Left renal cortex interstitium (tissue), 4 donors: Measurements from ENCODE around the gene SVIL. TPM values are rescaled to one million over a fixed set of nuclear protein-coding genes. Genes with fewer than 3 reads are reported as not detected.

Experiments
- DNase-seq, 4 donors: peaks; one replicate each; pipeline ENCODE4 v3.0.0-alpha.2; 2013; ENCODE audit warnings: low read depth in 4 of 4, low spot score in 2 of 4, missing footprints in 1 of 4
- polyA plus RNA-seq, 4 donors: library from polyadenylated mRNA; unstranded; fragments of 120-200 nt; gene quantifications; one replicate each; pipeline ENCODE4 v1.2.1, GENCODE V29; 2013; ENCODE audit not compliant: insufficient read length in 4 of 4

Gene SVIL, protein sequence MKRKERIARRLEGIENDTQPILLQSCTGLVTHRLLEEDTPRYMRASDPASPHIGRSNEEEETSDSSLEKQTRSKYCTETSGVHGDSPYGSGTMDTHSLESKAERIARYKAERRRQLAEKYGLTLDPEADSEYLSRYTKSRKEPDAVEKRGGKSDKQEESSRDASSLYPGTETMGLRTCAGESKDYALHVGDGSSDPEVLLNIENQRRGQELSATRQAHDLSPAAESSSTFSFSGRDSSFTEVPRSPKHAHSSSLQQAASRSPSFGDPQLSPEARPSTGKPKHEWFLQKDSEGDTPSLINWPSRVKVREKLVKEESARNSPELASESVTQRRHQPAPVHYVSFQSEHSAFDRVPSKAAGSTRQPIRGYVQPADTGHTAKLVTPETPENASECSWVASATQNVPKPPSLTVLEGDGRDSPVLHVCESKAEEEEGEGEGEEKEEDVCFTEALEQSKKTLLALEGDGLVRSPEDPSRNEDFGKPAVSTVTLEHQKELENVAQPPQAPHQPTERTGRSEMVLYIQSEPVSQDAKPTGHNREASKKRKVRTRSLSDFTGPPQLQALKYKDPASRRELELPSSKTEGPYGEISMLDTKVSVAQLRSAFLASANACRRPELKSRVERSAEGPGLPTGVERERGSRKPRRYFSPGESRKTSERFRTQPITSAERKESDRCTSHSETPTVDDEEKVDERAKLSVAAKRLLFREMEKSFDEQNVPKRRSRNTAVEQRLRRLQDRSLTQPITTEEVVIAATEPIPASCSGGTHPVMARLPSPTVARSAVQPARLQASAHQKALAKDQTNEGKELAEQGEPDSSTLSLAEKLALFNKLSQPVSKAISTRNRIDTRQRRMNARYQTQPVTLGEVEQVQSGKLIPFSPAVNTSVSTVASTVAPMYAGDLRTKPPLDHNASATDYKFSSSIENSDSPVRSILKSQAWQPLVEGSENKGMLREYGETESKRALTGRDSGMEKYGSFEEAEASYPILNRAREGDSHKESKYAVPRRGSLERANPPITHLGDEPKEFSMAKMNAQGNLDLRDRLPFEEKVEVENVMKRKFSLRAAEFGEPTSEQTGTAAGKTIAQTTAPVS (N-terminal part only)
- 10 to 100 TPM; 38.6 to 42.5 (median 40.9) TPM for polyA plus RNA-seq

GRCh38 chr10:29634764-29635625, at the start of gene SVIL:
SVIL (minus strand) TSS chr10:29634971; CDS start chr10:29555058, 79,913 bp downstream.
- no peak for DNase-seq

GRCh38 chr10:29681676-29682448, 47.1 kb upstream of the SVIL start:
- DNase-seq, result no peak

DNA sequence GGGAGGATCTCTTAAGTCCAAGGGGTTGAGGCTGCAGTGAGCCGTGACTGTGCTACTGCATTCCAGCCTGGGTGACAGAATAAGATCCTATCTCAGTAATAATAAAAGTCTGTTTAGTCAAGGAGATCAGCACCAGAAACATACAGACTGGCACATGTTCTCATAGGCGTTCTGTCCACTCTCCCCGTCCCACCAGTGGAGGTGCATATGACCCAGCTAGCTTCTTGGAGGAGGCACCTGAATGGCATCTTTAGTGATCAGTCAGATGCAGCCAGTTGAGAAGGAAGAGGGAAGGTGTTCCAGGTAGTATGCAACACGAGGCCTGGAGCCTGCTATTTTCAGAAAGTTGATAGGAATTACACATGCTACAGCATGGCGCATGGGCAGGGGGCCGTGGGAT, 45.3 kb upstream of the SVIL start:
- no peak for DNase-seq

- no peak for DNase-seq
These were observed 42.0 kb upstream of the SVIL start for GRCh38 chr10:29676732-29677131.

DNA sequence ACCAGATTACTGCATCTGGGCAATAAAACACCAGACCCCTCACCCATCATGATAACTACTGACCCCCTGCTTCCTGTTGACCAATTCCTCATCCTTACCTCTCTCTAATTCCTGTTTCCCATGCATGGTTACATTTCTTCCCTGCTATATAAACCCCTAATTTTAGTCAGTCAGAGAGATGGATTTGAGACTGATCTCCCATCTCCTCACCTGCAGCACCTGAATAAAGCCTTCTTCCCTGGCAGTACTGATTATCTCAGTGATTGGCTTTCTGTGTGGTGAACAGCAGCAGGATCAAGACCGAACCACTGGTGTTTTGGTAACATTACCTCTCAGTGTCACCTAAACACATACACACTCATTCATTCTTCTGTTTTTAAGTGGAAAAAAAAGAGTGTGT, 41.2 kb upstream of the SVIL start:
- no peak for DNase-seq

DNA sequence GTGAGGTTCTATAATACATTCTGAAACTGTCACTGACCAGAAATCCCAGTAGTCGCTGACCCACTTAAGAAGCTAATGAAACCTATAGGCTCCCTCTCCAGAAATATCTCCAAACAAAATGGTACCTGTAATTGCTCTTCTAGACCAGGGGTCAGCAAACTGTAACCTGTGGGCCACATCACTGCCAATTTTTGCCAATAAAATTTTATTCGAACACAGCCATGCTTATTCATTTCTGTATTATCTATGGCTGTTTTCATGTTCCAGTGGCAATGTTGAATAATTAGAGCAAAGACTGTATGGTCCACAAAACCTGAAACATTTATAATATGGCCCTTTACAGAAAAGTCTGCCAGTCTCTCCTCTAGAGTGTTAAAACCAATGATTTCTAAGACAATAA, 37.2 kb upstream of the SVIL start:
- DNase-seq, result no peak

DNA sequence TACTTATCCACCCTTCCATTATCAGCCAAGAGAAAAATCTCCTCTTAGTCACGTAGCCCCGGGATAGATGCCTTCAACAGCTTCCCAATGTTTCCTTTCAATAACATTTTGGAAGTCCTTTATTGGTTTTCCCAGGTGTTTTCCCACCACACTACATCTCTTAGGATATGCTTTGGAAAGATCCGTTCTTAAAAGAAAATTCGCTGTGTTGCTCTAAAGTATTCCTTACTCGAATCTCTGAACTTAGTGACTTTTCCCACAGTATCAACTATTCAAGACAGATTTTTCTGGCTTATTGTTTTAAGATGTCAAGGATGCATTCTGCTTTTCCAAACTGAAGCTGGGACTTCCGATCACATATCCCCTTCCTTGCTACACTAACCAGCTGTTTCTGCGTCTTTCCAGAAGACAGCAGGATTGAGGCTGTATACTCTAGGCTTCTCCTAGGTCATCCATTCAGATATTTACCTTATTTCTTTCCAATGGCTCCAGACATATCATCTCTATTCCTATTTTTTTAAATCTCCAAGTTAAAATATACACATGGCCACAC, 36.5 kb upstream of the SVIL start:
- no peak for DNase-seq

DNA sequence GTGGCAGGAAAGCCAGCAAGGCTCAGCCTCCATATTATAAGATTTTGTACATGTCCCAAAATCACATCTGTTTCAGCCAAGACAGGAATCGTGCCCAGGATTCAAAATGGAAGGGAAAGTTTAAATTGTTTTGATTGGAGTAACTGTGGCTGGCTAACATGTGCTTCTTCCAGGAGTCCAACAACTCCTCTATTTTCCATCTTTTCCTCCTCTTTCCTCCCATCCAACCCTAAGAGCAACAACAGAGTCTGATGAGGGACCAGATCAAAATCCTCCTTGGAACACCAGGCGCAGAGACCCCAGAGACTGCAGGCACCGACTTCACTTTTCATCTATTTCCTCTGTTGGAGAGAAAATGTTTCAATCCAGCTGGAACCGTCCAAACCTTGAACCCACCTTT, 36.0 kb upstream of the SVIL start:
- no peak for DNase-seq

GRCh38 chr10:29669149-29669548, 34.4 kb upstream of the SVIL start:
- DNase-seq, result no peak

DNA sequence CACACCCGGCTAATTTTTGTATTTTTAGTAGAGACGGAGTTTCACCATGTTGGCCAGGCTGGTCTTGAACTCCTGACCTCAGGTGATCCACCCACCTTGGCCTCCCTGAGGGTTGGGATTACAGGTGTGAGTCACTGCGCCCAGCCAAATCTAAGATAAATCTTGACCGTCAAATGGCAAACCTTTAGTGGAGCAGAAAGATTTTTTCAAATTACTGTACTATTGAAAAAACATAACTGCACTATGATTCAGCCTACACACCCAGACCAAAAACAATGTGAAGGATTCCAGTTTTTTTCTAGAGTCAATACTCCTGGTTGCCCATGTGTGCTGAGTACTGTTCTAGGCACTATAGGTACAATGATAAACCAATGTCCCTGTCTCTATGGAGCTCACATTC, 33.9 kb upstream of the SVIL start:
- DNase-seq, result no peak

DNA sequence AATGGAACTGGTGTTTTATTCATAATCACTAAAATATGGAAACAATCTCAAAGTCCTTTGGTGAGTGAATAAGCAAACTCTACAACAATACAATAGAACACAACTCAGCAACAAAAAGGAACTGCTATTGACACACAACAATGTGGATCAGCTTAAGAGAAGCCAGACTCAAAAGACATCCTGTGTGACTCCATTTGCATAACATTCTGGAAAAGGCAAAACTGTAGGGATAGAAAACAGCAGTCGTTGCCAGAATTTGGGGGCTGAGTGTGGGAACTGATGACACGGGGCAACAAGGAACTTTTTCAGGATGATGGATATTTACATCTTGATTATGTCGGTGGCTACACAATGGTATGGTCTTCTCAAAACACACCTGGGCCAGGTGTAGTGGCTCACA, 32.4 kb upstream of the SVIL start:
- DNase-seq, result no peak

- DNase-seq, result no peak
These were observed 31.4 kb upstream of the SVIL start for GRCh38 chr10:29666201-29666600.

DNA sequence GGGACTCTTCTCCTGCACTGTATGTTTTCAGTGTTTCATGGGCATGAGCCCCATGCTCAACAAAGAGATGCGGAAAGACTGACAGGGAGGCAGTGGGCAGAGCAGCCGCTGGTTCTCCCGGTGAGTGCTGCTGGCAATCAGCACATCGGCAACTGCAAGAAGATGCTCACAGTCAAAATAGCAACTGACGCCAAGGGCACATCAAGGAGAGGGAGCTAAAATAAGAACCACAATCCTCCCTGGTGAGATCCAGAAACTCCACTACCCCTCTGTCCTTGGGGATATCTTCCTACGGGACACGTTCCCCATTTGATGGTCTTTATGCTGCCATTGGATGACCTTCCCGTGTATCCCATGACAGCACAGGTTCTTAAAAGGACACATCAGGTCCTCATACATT, 28.9 kb upstream of the SVIL start:
- no peak for DNase-seq

DNA sequence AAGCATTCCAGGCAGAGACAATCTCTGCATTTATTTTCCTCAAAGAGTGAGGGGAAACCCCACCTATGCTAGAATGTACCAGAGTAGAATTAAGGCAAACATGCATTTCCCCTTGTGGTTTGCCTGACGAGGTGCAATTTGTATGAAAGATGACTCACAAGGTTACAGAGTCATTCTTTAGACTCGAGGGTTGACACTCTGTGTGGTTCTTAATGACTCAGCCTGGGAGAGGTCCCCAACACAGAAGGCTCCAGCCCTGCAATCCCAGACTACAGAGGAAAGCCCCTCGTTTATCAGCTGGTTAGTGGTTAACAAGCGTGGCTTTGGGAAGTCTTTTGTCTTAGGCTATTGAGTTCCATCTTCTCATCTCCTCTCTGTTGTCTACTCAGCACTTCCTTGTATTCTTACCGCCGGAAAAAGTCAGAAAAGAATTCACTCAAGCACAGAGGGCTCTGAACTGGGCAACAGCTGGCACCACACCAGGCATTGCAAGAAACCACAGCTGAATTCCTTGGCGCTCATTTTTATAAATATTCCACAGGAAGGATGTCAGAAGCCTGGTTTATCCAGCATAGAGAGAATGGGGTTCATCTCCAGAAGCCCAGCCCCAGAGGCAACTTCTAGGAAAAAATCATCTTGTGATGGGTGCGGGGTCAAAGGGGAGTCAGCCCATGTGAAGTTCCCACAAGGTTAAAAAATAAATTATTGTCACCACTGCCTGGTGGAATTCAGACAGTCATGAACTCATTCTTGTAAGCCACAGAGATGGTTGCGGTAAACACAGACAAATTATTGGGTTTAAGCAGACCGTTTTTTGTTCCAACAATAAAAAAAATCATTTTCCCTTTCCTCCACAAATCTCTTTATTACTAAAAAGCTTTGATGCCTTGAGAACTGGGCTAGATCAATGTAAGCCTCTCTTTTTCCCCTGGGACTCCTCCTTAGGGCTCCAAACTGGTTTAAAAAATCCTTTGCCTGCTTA, 24.5 kb upstream of the SVIL start:
- DNase-seq, result no peak

DNA sequence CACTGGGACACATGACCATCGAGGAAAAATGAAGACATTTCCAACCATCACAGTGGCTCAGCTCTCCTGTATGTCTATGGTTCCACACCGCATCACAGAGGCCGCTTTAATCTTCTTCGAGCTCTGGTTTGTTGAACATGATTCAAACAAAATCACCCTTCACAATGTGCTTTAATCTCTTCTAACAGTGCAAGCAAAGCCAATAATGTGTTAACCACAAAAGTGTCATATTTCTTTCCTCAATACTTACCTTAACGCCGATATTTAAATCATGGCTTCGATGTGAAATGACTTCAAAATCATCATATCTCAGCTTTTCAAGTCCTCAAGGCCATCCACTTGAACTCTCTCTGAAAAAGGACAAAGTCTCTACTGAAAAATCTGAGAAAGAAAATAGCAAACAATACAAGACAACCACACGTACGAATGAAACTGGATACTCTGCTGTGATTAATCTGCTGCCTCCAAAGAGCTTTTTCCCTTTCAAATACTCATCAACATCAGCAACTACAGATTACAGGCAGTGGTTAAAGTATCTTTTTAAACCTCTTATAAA, 23.0 kb upstream of the SVIL start:
- DNase-seq, result no peak

DNA sequence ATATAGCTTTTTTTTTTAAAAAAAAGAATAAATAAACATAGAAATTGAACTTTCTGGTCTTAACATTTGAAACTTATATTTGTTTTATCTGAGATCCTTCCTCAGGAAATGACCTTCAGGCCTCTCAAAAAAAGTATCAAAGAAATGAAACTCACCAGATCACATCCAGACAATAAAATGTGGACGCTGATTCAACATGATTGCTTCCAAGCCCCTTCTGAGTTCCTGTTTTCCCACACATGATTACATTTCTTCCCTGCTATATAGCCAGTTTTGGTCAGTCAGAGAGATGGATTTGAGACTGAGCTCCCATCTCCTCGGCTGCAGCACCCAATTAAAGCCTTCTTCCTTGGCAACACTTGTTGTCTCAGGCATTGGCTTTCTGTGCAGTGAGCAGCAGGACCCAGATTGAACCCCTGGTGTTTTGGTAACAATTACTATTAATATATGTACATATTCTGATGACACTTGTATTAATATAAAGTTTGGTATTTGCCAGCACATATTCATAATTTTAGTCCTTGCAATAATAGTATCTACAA, 21.8 kb upstream of the SVIL start:
- DNase-seq, result no peak

DNA sequence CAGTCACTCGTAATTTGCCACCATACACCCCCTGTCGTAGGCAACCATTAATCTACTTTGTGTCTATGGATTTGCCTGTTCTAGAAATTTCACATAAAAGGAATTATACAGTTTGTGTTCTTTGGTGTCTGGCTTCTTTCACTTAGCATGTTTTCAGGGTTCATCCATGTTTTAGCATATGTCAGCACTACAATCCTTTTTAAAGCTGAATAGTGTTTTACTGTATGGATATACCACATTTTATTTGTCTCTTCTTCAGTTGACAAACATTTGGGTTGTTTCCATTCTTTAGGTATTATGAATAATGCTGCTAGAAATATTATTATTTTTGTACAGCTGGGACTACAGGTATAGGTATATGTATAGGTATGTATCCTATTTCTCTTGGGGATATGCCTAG, 17.4 kb upstream of the SVIL start:
- DNase-seq, result no peak

DNA sequence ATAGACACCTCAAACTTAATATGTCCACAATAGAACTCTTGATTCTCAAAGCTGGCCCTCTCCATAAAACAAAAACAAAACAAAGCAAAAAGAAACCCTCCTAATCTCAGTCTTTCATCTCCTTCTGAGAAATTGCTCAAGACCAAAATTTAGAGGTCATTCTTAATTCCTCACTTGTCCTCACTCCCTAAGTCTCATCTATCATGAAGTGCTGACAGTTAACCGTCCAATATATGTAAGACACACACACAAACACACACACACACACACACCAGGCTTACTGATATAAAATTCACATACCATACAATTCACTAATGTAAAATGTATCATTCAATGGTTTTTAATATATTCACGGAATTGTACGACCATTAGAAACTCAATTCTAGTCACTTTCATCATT, 17.0 kb upstream of the SVIL start:
- no peak for DNase-seq
